Hematopoietic multipotent progenitor cell treated with erythropoietin and hydrocortisone succinate and interleukin-3 and kit ligand, for 17 days (in vitro differentiated cells): ENCODE measurements around the gene KANTR.
"Not testable (repeated sequence)": the region's sequence is repeated elsewhere in the genome, so short reads cannot be mapped to it uniquely, and the experiment has no call there.

ENCODE experiments used
- DNase-seq: peaks from one replicate; pipeline ENCODE4 v3.0.0-alpha.2; 2015; ENCODE audit warnings: low spot score

Gene KANTR

DNA sequence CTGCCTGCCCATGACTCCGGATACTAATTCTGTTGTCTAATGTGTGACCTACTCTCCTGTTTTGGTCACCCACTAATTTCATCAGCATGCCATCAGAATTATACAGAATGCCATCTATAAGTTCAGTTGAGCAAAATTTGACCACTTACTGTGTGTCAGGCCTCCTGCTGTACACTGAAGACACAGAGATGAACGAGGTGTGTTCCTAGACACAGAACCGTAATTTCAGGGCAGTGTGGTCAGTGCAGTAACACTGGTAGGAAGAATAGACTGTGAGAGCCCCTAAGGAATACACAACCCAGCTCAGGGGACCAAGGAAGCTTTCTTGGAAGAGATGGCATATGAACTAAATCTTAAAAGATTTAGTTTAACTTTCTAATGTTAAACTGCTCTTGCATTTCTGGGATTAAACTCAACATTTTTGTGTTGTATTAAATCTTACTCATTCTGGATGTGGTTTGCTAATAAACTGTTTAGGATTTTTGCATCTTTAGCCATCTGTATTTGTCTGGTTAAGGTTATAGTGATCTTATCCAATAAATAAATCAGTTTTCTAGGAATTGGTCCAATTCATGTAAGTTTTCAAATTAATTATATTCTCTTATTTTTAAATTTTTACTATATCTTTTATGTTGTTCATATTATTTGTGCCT is 34.3 kb downstream of the KANTR start:
- no peak for DNase-seq

DNA sequence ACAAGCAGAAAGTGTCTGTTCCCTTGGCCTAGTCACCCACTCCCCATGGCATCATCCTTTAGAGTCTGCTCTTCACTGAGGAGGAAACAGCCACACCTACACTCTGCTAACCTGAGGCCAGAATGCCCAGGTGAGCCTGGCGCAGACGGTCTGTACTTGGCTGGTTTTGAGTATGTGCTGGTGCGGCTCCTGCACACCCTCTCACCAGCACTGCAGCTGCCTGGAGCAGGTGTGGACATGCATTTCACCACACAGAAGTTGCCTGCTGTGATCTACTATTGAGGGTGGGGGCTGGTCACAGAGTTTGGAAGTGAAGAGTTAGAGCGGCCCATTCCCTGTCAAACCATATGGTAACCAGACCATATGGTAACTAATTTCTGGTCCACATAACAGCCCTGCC is 39.5 kb downstream of the KANTR start:
- DNase-seq, result no peak

DNA sequence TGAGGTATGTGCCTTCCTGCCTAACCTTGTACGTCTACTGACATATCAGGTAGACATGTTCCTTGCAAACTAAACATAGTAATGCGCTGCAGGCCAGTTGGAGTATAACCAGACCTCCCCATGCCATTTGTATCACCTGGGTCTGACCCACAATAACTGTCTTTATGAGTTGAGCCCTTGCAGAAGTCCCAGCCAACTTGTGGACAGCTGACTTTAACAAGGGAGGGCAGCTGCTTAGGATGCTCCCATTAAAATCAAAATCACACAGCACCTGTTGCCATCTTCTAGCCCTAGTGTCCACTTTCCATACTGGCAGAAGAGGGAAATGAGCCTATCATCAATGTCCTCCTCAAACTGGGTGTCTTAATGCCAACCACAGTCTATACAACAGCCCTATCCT is 41.6 kb downstream of the KANTR start:
- no peak for DNase-seq

DNA sequence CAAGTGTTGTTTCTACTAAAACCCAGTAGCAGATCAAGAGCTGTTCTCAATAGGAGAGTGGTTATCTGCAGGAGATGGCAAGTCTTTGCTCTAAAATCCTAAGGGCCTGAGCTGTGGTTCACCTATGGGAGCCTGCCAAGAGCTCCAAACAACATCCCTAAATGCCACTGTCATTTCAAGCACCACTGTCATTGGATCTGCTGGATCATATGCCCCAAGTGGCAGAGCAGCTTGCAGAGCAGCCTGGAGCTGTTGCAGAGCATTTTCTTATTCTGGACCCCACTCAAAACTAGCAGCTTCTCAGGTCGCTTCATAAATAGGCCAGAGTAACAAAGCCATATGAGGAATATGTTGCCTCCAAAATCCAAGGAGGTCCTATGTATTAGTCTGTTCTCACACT is 59.6 kb downstream of the KANTR start:
- DNase-seq, result no peak

GRCh38 chrX:53155512-53156206 is 61.7 kb downstream of the KANTR start:
- DNase-seq, result no peak

- no peak for DNase-seq
Observed at GRCh38 chrX:53156207-53156596, 62.3 kb downstream of the KANTR start.

- no peak for DNase-seq
Observed at GRCh38 chrX:53159184-53159583, 65.2 kb downstream of the KANTR start.

- DNase-seq, result no peak
Observed at GRCh38 chrX:53160297-53160983, 66.5 kb downstream of the KANTR start.

DNA sequence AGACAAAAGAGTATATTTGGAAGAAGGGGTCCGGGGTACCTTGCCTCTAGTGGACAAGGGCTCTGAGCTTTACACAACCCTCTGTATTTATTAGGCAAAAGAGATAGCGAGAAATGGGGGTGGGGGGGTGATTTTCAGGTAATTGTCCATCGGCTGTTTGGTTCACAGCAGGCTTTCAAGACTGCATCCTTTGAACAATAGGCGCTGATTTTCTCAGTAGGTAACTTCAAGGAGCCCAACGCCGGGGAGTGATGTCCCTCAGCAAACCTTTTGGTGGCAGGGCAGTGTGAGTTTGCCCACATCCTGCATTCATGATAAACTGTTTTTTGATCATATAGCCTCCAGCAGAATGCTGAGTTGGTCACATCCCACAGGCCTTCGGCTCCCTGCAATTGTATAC is 69.5 kb downstream of the KANTR start:
- DNase-seq, result no peak

GRCh38 chrX:53164566-53164965 is 70.6 kb downstream of the KANTR start:
- DNase-seq, result not testable (repeated sequence)

- no peak for DNase-seq
Observed at GRCh38 chrX:53166103-53166502, 72.2 kb downstream of the KANTR start.

- no peak for DNase-seq
Observed at GRCh38 chrX:53171356-53171755, 77.4 kb downstream of the KANTR start.
